Motor neuron (in vitro differentiated cells): ENCODE results near the gene PRDM16. TPM values are rescaled to one million over a fixed set of nuclear protein-coding genes. Genes with fewer than 3 reads are reported as not detected.

ENCODE experiments used
- ATAC-seq, 8 experiments: fragments of 200-7000 bp; cut with Tn5 transposase; replicated peaks in 6 of 8; 2 replicates each; pipeline ENCODE4 v1.8.0; 2021; ENCODE audit warnings: mild to moderate bottlenecking in 8 of 8, moderate library complexity in 8 of 8
- H3K27ac ChIP-seq, 2 donors: fragments of 250-450 bp; sonication (Bioruptor Pico); 2 replicates each; pipeline ENCODE4 v1.9.0; 2021; ENCODE audit warnings: antibody characterized with exemption in 2 of 2, mild to moderate bottlenecking in 2 of 2, moderate library complexity in 1 of 2
- H3K4me1 ChIP-seq, 2 donors: fragments of 250-450 bp; sonication (Bioruptor Pico); replicated peaks in 1 of 2; 2 replicates each; pipeline ENCODE4 v1.6.1; 2021; ENCODE audit warnings: antibody characterized with exemption in 2 of 2, mild to moderate bottlenecking in 2 of 2, moderate library complexity in 1 of 2
- H3K4me3 ChIP-seq, 5 donors: fragments of 250-450 bp; sonication (Bioruptor Pico); 2 replicates each; pipeline ENCODE4 v1.9.0; 2021; ENCODE audit warnings: antibody characterized with exemption in 5 of 5, mild to moderate bottlenecking in 5 of 5, moderate library complexity in 4 of 5
- WGBS, 10 experiments: fragments of 450-650 bp; shearing (Covaris generic); methylation state at CpG; one replicate each; pipeline ENCODE4 v1.0.0; 2022; 5-methylcytosine and 5-hydroxymethylcytosine counted together
- in situ Hi-C, 9 experiments: fragments of 400-800 bp; cut with MboI; loops; one replicate each; pipeline ENCODE4 v1.15.0; 2021; ENCODE audit warnings: low sequenced_read_pairs in 9 of 9, low pct_unique_long_range_greater_than_20kb in 2 of 9; ENCODE audit not compliant: unreplicated experiment in 9 of 9
- total RNA-seq, 8 experiments: library from RNA; unstranded; fragments of 300-600 nt; gene quantifications; 2 replicates each; pipeline versions ENCODE4 v1.2.3 to v1.2.4, GENCODE V29; 2022

PRDM16 gene
- total RNA-seq, 8 experiments from 2014 or later: 0.18 to 2.9 (median 0.42) TPM

DNA sequence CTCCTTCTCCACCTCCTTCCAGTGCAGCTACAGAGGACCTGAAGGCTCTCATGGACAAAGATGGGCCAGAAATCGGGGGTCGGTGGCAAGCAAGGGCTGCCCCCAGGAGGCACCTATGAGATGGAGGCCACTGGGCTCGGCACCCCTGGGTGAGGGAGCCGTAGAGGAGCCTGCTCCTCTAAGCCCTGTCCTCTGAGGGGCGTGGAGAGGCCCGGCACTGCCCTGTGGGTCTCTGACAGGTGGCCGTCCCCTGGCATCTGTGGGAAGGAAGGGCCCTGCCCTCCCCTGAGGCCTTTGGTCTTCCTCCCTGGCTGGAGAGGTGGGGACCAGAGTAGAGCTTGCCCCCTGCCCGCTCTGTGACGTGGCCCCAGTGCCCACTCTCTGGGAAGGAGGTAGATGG lies 30.9 kb downstream of the PRDM16 start:
- WGBS, 10 experiments: 0 to 93% (median 50%) methylated on average over 2 to 5 of the region's 9 CpGs; no CpG with 5 or more reads in 5 of the 10 experiments
- Histone ChIP-seq H3K4me1 (peaks cover 16 to 57% of the 10 kb centered on the region in 2 donors), H3K27ac (no peak overlapping the region), H3K4me3 (no peak overlapping the region)
- in situ Hi-C loops: no loop called here
- ATAC-seq: no peak

DNA sequence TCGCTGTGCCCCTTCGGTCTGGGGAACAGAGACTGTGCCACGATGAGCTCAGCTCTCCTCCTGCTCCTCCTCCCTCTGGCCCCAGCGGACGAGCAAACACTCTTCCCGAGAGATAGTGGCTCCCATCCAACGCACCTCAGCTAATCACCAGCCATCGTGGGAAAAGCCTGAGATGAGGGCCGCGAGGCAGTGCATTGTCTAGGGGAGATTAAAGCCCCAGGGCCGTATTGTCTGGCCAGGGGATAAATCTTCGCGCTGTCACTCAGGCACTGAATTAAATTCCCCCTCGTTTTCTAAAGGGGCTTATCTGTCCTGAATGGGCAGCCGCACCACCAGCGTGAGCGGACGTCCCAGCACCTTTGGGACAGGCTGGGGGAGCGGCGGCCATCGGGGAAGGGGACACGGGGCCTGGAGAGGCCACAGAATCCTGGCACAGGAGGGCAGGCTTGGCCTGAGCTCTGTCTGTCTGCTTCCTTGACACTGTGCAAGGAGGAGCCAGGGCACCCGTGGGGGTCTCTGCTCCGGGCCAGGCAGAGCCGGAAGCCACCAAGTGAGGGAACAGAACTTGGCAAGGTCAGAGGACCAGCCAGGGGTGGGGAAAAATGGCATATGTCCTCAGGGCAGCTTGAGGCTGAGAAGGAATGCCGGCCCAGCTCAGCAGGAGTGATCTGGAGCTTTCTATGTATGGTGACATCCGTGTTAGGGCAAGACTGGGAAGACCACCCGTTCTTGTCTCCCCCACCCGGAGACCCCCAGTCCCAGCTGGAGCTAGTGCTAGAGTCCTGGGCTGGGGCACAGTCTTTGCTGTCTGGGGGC lies 32.3 kb downstream of the PRDM16 start:
- Histone ChIP-seq H3K4me1 (peaks cover 28 to 71% of the 10 kb centered on the region in 2 donors), H3K27ac (no peak overlapping the region)
- ATAC-seq: peak in 4 of 8 experiments; percentile 15 to 57 (median 52)

DNA sequence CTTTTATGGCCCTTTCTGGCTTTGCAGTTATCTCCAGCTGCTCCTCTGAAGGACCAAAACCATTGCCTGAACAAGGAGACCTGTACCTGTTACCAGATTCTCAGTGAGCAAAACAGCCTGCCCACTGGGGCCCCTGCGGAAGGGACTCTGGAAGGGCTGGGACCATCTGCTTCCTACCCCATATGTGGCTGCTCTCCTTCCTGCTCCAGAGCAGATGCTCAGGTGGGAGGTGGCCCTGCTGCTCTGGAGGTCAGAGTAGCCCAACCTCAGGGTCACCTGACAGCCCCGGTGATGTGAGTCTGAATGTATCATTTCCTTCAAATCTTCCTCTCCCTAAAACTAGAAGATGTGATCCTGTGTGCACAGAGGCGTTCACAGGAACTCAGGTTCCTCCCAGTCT lies 33.6 kb downstream of the PRDM16 start:
- Histone ChIP-seq H3K4me3 (no peak overlapping the region), H3K4me1 (peaks cover 28 to 71% of the 10 kb centered on the region in 2 donors), H3K27ac (no peak overlapping the region)
- in situ Hi-C loops: no loop called here
- no peak for ATAC-seq
- 21 to 100% (median 63%) methylated on average over 1 to 3 of the region's 3 CpGs; no CpG with 5 or more reads in 3 of the 10 experiments for WGBS, 10 experiments

More for the DNA sequence above, 32.3 kb downstream of the PRDM16 start:
- in situ Hi-C loops: no loop called here
- H3K4me3 ChIP-seq: no peak overlapping the region
- 13 to 76% (median 52%) methylated on average over 9 to 19 of the region's 29 CpGs; no CpG with 5 or more reads in 6 of the 10 experiments for WGBS, 10 experiments

DNA sequence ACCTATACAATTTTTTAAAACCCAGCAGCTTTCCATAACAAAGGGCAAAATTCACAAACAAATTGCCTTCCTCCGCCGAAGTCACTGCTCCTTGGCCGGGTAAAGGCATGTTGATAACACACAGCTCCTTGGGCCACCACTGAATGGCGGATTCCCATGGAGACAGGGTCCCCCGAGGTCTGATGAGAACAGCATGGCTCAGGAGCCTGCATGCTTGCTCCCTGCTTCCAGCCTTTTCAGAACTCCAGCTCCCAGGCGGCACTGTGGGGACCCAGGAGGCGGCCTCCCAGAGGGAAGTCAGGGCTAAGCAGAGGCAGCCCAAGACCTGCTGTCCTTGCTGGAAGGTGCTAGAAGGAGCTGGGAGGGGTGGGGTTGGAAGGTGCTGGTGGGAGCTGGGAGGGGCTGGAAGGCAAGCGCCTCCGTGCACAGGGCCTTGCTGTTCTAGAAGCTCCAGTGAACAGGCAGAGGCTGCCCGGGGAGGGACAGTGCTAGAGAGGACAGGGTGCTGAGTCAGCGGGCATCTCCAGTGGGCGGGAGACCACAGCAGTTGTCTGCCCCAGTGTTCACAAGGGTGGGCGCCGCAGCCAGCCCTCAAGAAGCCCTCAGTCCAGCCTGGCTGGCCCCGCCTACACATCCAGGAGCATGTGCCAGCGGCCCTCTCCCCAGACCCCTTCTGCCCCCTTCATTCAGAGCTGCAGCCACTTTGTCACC lies 35.1 kb downstream of the PRDM16 start:
- H3K27ac ChIP-seq: peak overlapping the region in 1 of 2 donors; percentile 27
- in situ Hi-C loops: no loop called here
- peak in 4 of 8 experiments; percentile 4 to 17 (median 10) for ATAC-seq
- no peak overlapping the region for H3K4me3 ChIP-seq
- peaks cover 28 to 69% of the 10 kb centered on the region in 2 donors for H3K4me1 ChIP-seq
- 11 to 89% (median 60%) methylated on average over 1 to 5 of the region's 16 CpGs; no CpG with 5 or more reads in 5 of the 10 experiments for WGBS, 10 experiments

DNA sequence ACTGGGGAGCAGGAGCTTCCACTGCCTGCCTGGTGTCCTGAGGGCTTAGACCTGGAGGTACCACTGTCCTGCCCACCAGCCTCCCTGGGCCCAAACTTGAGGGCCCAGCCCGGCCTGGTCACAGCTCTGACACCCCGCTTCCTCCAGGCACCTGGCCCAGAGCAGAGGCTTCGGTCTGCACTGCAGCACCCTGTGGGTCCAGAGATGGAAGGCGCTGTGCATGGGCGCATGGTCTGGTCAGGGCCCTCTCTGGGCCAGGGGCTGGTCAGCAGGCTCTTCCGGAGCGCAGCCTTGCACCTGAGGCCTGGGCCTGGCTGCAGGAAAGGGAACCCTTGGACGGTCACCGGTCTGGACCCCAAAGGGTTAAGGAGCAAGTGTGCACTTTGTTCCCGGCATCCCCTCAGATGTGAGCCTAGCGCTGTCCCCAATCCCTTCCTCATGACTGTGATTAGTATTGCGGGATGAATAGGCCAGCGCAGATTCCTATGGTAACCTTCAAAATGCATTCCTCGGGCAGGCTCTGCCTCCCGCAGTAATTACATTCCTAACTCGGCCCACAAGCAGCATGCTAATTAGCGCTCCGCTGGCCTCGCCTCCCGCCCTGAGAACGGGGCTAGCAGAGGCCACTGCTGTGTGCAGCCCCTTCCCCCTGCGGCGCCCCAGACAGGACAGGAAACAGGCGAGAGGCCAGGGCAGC lies 36.3 kb downstream of the PRDM16 start:
- in situ Hi-C loops: no loop called here
- WGBS, 10 experiments: 0 to 58% (median 33%) methylated on average over 4 to 18 of the region's 24 CpGs; no CpG with 5 or more reads in 5 of the 10 experiments
- Histone ChIP-seq H3K27ac (peak overlapping the region in 1 of 2 donors; percentile 67), H3K4me1 (peaks cover 28 to 73% of the 10 kb centered on the region in 2 donors), H3K4me3 (no peak overlapping the region)
- ATAC-seq: peak in 6 of 8 experiments; percentile 34 to 90 (median 86)

DNA sequence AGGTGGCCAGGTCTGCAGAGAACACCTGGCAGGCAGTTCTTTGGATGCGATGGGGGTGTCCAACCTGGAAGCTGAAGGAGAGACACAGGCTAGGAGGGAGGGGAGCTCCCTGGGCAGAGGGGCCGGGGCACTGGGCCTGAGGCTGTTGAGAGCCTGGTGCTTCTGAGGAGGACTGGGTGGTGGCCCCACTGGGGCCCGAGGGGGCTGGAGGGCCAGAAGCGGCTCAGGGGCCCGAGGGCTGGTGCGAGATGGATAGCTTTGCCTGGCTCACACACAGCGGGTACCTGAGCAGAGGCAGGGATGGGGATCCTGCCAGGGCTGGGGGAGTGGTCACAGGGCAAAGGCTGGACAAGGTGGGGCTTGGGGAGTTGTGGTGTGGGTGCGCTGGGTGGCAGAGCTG lies 37.2 kb downstream of the PRDM16 start:
- H3K27ac ChIP-seq: peak overlapping the region in 1 of 2 donors; percentile 67
- no peak for ATAC-seq
- no peak overlapping the region for H3K4me3 ChIP-seq
- in situ Hi-C loops: no loop called here
- WGBS, 10 experiments: no CpG with 5 or more reads among the region's 8 CpGs
- peaks cover 33 to 72% of the 10 kb centered on the region in 2 donors for H3K4me1 ChIP-seq

DNA sequence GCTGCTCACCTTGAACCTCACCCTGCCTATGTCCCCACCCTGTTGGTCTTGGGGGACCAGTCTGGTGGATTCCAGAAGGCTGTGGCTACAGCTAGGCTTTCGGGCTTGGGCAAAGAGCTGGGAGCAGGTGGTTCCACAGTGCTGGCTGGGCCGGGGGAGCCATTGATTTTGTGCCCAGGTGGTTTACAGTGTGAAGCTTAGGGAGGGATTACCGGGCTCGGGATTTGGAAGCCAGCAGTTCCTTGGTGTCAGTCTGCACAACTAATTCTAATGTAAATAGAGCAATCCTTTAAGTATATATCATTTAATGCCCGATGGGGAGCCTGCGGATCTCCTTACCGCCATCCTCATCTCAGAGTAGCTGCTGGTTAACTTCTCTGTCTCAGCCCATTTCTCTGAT lies 38.2 kb downstream of the PRDM16 start:
- Histone ChIP-seq H3K27ac (no peak overlapping the region), H3K4me3 (no peak overlapping the region), H3K4me1 (peaks cover 31 to 72% of the 10 kb centered on the region in 2 donors)
- ATAC-seq: no peak
- in situ Hi-C loops: no loop called here
- WGBS, 10 experiments: 0 to 94% (median 40%) methylated on average over 2 to 7 of the region's 7 CpGs; no CpG with 5 or more reads in 4 of the 10 experiments

DNA sequence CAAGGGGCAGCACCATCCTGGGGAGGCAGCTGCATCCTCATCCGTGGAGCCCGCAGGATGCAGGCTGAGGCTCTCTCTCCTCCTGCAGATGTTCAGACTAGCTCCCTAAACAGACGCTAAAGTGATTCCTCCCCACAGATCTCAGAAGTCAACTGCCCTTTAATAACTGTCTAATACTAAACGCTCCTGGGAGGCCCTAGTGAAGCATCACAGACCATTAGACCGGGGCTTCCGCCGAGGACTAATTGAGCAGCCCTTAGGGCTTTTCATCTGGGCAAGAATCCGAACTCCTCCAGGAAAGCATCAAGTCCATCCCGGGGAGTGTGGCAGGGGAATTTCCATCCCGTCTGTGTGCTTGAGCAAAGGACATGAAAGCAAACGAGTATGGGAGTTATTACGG lies 40.4 kb downstream of the PRDM16 start:
- Histone ChIP-seq H3K4me3 (no peak overlapping the region), H3K4me1 (peaks cover 30 to 72% of the 10 kb centered on the region in 2 donors), H3K27ac (no peak overlapping the region)
- no peak for ATAC-seq
- in situ Hi-C loops: no loop called here
- 0 to 82% (median 59%) methylated on average over 1 to 12 of the region's 12 CpGs for WGBS, 10 experiments

DNA sequence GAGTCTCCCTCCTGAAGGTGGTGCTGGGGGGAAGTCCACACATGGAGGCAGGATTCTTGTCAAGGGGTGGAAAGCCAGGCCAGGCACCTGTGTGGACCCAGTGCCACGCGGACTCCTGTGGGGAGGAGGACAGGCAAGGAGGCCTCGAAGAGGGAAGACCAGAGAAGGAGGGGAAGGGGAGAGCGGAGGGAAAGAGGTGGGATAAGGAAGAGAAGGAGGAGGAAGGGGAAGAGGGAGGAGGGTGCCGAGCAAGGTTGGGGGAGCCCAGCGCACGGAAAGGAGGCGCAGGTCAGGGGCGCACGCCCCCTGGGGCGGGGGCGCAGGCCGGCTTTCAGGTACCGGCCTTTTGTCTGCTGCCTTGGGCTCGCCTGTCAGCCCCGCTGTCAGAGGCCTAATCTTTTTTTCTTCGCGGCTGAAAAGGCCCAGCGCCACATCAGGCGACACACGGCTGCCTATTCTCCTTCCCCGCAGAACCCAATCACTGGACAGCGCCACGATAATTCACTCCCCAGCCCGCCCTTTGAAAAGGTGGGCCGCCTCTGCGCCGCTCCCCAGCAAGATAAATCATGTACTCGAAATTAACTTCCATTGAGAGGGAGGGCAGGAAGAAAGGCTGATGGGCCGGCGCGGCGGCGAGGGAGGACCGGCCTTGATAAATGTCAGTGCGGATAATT lies 42.5 kb downstream of the PRDM16 start:
- Histone ChIP-seq H3K4me3 (no peak overlapping the region), H3K4me1 (peaks cover 20 to 72% of the 10 kb centered on the region in 2 donors), H3K27ac (peak overlapping the region; percentile 33 to 92)
- ATAC-seq: peak in 5 of 8 experiments; percentile 47 to 91 (median 86)
- in situ Hi-C loops: no loop called here
- WGBS, 10 experiments: 6 to 100% (median 15%) methylated on average over 1 to 14 of the region's 36 CpGs; no CpG with 5 or more reads in 5 of the 10 experiments

DNA sequence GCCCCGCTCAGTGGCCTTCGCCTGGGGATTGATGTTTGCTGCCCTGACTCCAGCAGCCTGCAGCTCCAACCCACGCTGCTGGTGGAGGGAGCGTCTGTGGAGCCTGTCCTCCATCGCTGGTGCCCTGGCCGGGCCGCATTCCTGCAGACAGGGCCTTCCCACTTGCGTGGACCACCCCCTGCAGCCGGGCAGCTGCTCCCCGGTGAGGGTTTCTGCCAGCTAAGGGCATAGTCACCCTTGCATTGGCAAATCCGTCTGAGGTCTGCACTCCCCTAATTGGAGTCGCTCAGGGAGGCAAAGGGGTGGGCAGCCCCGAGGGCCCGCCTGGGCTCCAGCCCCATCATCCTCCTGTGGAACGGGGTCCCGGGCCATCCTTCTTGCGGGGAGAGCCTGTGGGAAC lies 43.5 kb downstream of the PRDM16 start:
- ATAC-seq: no peak
- in situ Hi-C loops: no loop called here
- Histone ChIP-seq H3K4me1 (peaks cover 20 to 78% of the 10 kb centered on the region in 2 donors), H3K4me3 (no peak overlapping the region), H3K27ac (no peak overlapping the region)
- WGBS, 10 experiments: 49 to 81% (median 54%) methylated on average over 1 to 15 of the region's 17 CpGs; no CpG with 5 or more reads in 5 of the 10 experiments

DNA sequence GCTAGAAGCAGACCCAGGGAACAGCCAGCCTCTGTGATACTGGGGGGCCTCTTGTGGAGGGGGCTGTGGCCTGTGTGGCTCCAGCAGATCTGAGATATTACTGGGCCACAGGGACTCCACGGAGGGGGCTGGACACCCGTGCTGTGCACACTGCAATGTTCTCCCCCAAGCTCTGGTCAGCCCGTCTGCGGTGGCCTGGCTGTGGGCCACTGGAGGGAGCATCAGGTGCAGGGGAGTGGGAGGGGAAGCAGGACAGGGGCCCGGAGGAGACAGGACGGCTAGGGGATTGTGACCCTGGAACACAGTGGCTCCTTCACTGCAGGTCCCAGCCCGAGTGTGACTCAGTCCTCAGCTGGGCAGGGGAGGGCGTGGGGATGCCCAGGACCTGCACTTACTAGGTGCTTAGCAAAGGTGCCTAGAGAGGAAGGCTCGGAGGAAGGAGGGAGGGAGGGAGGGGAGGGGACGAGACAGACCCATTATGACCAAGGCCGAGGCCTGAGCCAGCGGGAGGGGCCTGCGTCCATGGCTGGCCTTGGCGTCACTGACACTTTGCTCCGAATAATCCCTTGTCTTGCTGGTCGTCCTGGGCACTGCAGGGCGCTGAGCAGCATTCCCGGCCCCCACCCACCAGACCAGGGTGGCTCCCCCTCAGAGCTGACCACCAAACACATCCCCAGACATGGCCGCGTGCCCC lies 44.2 kb downstream of the PRDM16 start:
- Histone ChIP-seq H3K4me1 (peaks cover 20 to 78% of the 10 kb centered on the region in 2 donors), H3K4me3 (no peak overlapping the region), H3K27ac (no peak overlapping the region)
- 46 to 58% methylated on average over 3 to 8 of the region's 20 CpGs; no CpG with 5 or more reads in 8 of the 10 experiments for WGBS, 10 experiments
- ATAC-seq: peak in 1 of 8 experiments; percentile 9
- in situ Hi-C loops: no loop called here

DNA sequence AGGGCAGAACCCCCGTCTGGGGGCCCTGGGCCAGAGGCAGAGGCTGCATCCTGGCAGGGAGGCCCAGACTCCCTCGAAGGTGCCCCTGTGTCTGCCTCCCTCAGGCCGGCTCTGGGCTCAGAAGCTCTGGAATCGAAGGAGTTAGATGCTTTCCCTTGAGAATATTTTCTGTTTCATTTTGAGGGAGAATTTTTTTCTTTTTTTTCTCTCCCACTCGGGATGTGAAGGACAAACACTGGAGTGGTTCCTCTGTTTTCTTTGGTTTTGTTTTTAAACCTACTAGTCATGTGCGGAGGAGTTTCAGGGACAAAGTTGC lies 44.7 kb downstream of the PRDM16 start:
- Histone ChIP-seq H3K27ac (no peak overlapping the region), H3K4me3 (no peak overlapping the region), H3K4me1 (peaks cover 20 to 79% of the 10 kb centered on the region in 2 donors)
- in situ Hi-C loops: no loop called here
- ATAC-seq: no peak
- WGBS, 10 experiments: 0 to 100% (median 71%) methylated on average over 1 to 6 of the region's 6 CpGs; no CpG with 5 or more reads in 1 of the 10 experiments
